C4-2B (cell line): Measurements from ENCODE around the gene CR2.

Source experiments
- CTCF ChIP-seq: fragments of 450-650 bp; conservative IDR thresholded peaks from 2 replicates; pipeline ENCODE4 v1.5.1; 2017; ENCODE audit warnings: mild to moderate bottlenecking
- ZFX ChIP-seq: fragments of 450-650 bp; IDR thresholded peaks from 2 replicates; pipeline ENCODE4 v1.6.1; 2017

DNA sequence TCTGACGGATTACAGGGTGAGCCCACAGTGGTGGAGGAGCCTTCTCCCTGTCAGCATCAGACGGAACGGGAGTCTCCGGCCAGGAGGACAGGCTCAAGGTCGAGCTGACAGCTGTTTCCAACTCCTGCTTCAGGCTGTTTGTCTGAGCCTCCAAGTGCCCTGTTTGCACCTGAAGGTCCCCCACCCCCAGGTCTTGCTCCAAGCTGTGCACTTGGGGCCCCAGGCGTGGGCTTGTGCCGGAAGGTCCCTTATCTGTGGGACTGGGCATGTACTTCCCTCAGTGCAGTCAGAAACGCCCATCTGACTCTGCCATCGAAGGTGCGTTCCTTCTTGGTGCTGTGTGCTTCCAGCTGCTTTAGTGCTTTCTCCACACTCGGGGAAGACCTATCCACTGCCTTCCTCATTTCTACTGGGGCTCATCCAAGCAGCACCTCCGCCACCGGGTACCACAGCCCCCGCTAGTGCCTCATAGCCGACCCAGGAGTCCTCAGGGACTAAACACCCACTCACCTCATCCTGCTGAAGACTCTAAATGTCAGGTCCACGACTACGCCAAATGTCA, 29.5 kb upstream of the CR2 start:
- no peak for TF ChIP-seq CTCF
- no peak for TF ChIP-seq ZFX
